Hepatocyte (in vitro differentiated cells): Measurements from ENCODE around the gene OAF. TPM values are rescaled to one million over a fixed set of nuclear protein-coding genes. Genes with fewer than 3 reads are reported as not detected.
A peak's percentile ranks its signal among the peaks of the same experiment; 100 is the strongest.

Source experiments
- DNase-seq: peaks from one replicate; pipeline ENCODE4 v3.0.0-alpha.2; 2016; ENCODE audit warnings: low spot score
- H2AFZ ChIP-seq: fragments of 200-600 bp; sonication (generic); 2 replicates; pipeline ENCODE4 v1.6.0; 2016; ENCODE audit warnings: antibody characterized with exemption, mild to moderate bottlenecking
- H3K27ac ChIP-seq: fragments of 200-600 bp; sonication (generic); 2 replicates; pipeline ENCODE4 v1.5.1; 2016; ENCODE audit warnings: mild to moderate bottlenecking
- H3K27me3 ChIP-seq: fragments of 200-600 bp; sonication (generic); 2 replicates; pipeline ENCODE4 v1.6.1; 2016
- H3K36me3 ChIP-seq: fragments of 200-600 bp; sonication (generic); replicated peaks from 2 replicates; pipeline ENCODE4 v1.5.1; 2016; ENCODE audit warnings: low read depth; ENCODE audit not compliant: insufficient read depth
- H3K4me1 ChIP-seq: fragments of 200-600 bp; sonication (generic); 2 replicates; pipeline ENCODE4 v1.5.1; 2016; ENCODE audit warnings: mild to moderate bottlenecking, moderate library complexity; ENCODE audit not compliant: insufficient read depth
- H3K4me2 ChIP-seq: fragments of 200-600 bp; sonication (generic); 2 replicates; pipeline ENCODE4 v1.6.0; 2016
- H3K4me3 ChIP-seq: fragments of 200-600 bp; sonication (generic); 2 replicates; pipeline ENCODE4 v1.5.1; 2016; ENCODE audit warnings: mild to moderate bottlenecking
- H3K79me2 ChIP-seq: fragments of 200-600 bp; sonication (generic); 2 replicates; pipeline ENCODE4 v1.6.0; 2017; ENCODE audit warnings: mild to moderate bottlenecking
- H3K9me2 ChIP-seq: fragments of 200-600 bp; sonication (generic); replicated peaks from 2 replicates; pipeline ENCODE4 v1.6.0; 2017; ENCODE audit warnings: mild to moderate bottlenecking; ENCODE audit not compliant: insufficient read depth
- H3K9me3 ChIP-seq: fragments of 200-600 bp; sonication (generic); 2 replicates; pipeline ENCODE4 v1.5.1; 2016; ENCODE audit warnings: low read depth, mild to moderate bottlenecking
- H4K20me1 ChIP-seq: fragments of 200-600 bp; sonication (generic); 2 replicates; pipeline ENCODE4 v1.6.0; 2016; ENCODE audit warnings: mild to moderate bottlenecking; ENCODE audit not compliant: insufficient read depth, poor library complexity, severe bottlenecking
- CTCF ChIP-seq: fragments of 200-600 bp; sonication (generic); IDR thresholded peaks from 2 replicates; pipeline ENCODE4 v1.5.1; 2016; ENCODE audit warnings: antibody characterized with exemption, mild to moderate bottlenecking; ENCODE audit not compliant: poor library complexity
- EZH2 ChIP-seq: fragments of 200-600 bp; sonication (generic); IDR thresholded peaks from 2 replicates; pipeline ENCODE4 v1.6.1; 2016; ENCODE audit warnings: antibody characterized with exemption, mild to moderate bottlenecking, borderline replicate concordance
- EZH2phosphoT487 ChIP-seq: fragments of 200-600 bp; sonication (generic); IDR thresholded peaks from one replicate; pipeline ENCODE4 v1.6.1; 2018; ENCODE audit warnings: antibody characterized with exemption, mild to moderate bottlenecking, low read depth, moderate library complexity; ENCODE audit not compliant: unreplicated experiment, severe bottlenecking
- WGBS: methylation state at CpG from one replicate; pipeline ENCODE4 v1.1.6; 2016; ENCODE audit warnings: low lambda C conversion rate; ENCODE audit errors: missing lambda C conversion rate; 5-methylcytosine and 5-hydroxymethylcytosine counted together
- polyA plus RNA-seq: library from polyadenylated mRNA; unstranded; fragments of >200 nt; fragmentation: Nextera tagmentation; extraction: Ambion mirVana; gene quantifications from 2 replicates; pipeline ENCODE4 v1.2.1, GENCODE V29; 2016
- total RNA-seq: library from RNA; depleted of rRNA; stranded (reverse); fragments of >200 nt; gene quantifications from 2 replicates; pipeline ENCODE4 v1.2.3, GENCODE V29; 2014

The OAF gene
- total and polyA plus RNA-seq, 2 experiments from 2014 or later: 63.9 to 102 TPM

GRCh38 chr11:120227228-120227852, 16.5 kb downstream of the OAF start:
- H3K27ac ChIP-seq: no peak overlapping the region
- no peak for DNase-seq
- no peaks in the 10 kb centered on the region for H3K36me3 ChIP-seq
- H3K9me3 ChIP-seq: no peaks in the 10 kb centered on the region
- no peak overlapping the region for H3K4me2 ChIP-seq
- H3K9me2 ChIP-seq: no peaks in the 10 kb centered on the region
- H2AFZ ChIP-seq: no peak overlapping the region
- H3K4me3 ChIP-seq: no peak overlapping the region
- WGBS: 98% methylated on average over 5 of the region's 5 CpGs
- H3K79me2 ChIP-seq: no peaks in the 10 kb centered on the region
- H3K4me1 ChIP-seq: peaks cover 11% of the 10 kb centered on the region
- TF ChIP-seq EZH2phosphoT487 (no peak), CTCF (no peak), EZH2 (no peak)
- H3K27me3 ChIP-seq: no peaks in the 10 kb centered on the region
- no peaks in the 10 kb centered on the region for H4K20me1 ChIP-seq

GRCh38 chr11:120228794-120229384, 18.1 kb downstream of the OAF start:
- no peaks in the 10 kb centered on the region for H3K9me2 ChIP-seq
- H3K4me3 ChIP-seq: no peak overlapping the region
- WGBS: 91% methylated on average over 15 of the region's 16 CpGs
- no peaks in the 10 kb centered on the region for H3K9me3 ChIP-seq
- no peak overlapping the region for H2AFZ ChIP-seq
- no peak for DNase-seq
- TF ChIP-seq EZH2 (no peak), CTCF (peak; percentile 25)
- no peaks in the 10 kb centered on the region for H4K20me1 ChIP-seq
- no peaks in the 10 kb centered on the region for H3K27me3 ChIP-seq
- H3K36me3 ChIP-seq: no peaks in the 10 kb centered on the region
- H3K79me2 ChIP-seq: no peaks in the 10 kb centered on the region
- H3K4me1 ChIP-seq: peaks cover 11% of the 10 kb centered on the region
- no peak overlapping the region for H3K4me2 ChIP-seq
- no peak overlapping the region for H3K27ac ChIP-seq

- H3K27me3 ChIP-seq: peaks cover 6% of the 10 kb centered on the region
- H3K4me2 ChIP-seq: no peak overlapping the region
- no peak overlapping the region for H3K27ac ChIP-seq
- H3K4me1 ChIP-seq: peaks cover 11% of the 10 kb centered on the region
- H4K20me1 ChIP-seq: no peaks in the 10 kb centered on the region
- H3K4me3 ChIP-seq: no peak overlapping the region
- H3K79me2 ChIP-seq: no peaks in the 10 kb centered on the region
- H2AFZ ChIP-seq: no peak overlapping the region
- no peak for DNase-seq
- WGBS: 57% methylated on average over 17 of the region's 17 CpGs
- no peaks in the 10 kb centered on the region for H3K9me2 ChIP-seq
- H3K9me3 ChIP-seq: no peaks in the 10 kb centered on the region
- no peaks in the 10 kb centered on the region for H3K36me3 ChIP-seq
- TF ChIP-seq EZH2 (no peak), CTCF (peak; percentile 80), EZH2phosphoT487 (no peak)
Observed at GRCh38 chr11:120229451-120230424, 18.9 kb downstream of the OAF start.
